SU-DHL-6 (cell line): ENCODE results near the gene RAD51AP2.

Experiments
- H2AFZ ChIP-seq: fragments of 200-600 bp; sonication (generic); 2 replicates; pipeline ENCODE4 v1.6.1; 2014; ENCODE audit warnings: low read depth, mild to moderate bottlenecking, moderate library complexity, mixed read lengths, antibody characterized with exemption, low read length; ENCODE audit not compliant: severe bottlenecking
- H3F3A ChIP-seq: fragments of 200-600 bp; shearing (Covaris generic); 2 replicates; pipeline ENCODE4 v1.6.0; 2016; ENCODE audit warnings: antibody characterized with exemption, mild to moderate bottlenecking; ENCODE audit not compliant: insufficient read depth
- H3K27ac ChIP-seq: fragments of 200-600 bp; sonication (generic); 2 replicates; pipeline ENCODE4 v1.5.1; 2016; ENCODE audit warnings: low read depth, mild to moderate bottlenecking, low read length, moderate library complexity, mixed read lengths
- H3K27me3 ChIP-seq: fragments of 200-600 bp; sonication (generic), shearing (Covaris generic); 2 replicates; pipeline ENCODE4 v1.6.0; 2014; ENCODE audit warnings: mild to moderate bottlenecking, low read length
- H3K36me3 ChIP-seq: fragments of 200-600 bp; sonication (generic); 2 replicates; pipeline ENCODE4 v1.6.1; 2014; ENCODE audit warnings: mild to moderate bottlenecking, low read length, mixed read lengths
- H3K4me2 ChIP-seq: fragments of 300-600, 200-600 bp; shearing (Covaris generic), sonication (generic); 2 replicates; pipeline ENCODE4 v1.6.0; 2014; ENCODE audit warnings: low read length, low read depth, mild to moderate bottlenecking; ENCODE audit not compliant: poor library complexity, severe bottlenecking
- H3K4me3 ChIP-seq: fragments of 200-600 bp; sonication (generic); 2 replicates; pipeline ENCODE4 v1.5.1; 2014; ENCODE audit warnings: antibody characterized with exemption, low read length, mild to moderate bottlenecking, mixed read lengths; ENCODE audit not compliant: insufficient read depth, poor library complexity, severe bottlenecking
- H3K79me2 ChIP-seq: fragments of 200-600 bp; sonication (generic); 2 replicates; pipeline ENCODE4 v1.6.1; 2014; ENCODE audit warnings: mild to moderate bottlenecking, low read length, moderate library complexity; ENCODE audit not compliant: insufficient read depth
- H3K9ac ChIP-seq: fragments of 200-600 bp; sonication (generic); 2 replicates; pipeline ENCODE4 v1.7.0; 2014; ENCODE audit warnings: mild to moderate bottlenecking, low read length
- H3K9me2 ChIP-seq: fragments of 200-600 bp; sonication (generic); replicated peaks from 2 replicates; pipeline ENCODE4 v1.6.1; 2014; ENCODE audit warnings: low read length; ENCODE audit not compliant: insufficient read depth
- H3K9me3 ChIP-seq: fragments of 200-600 bp; sonication (generic); 2 replicates; pipeline ENCODE4 v1.6.1; 2014; ENCODE audit warnings: low read length, mixed read lengths; ENCODE audit not compliant: insufficient read depth
- H4K20me1 ChIP-seq: fragments of 200-600 bp; sonication (generic); 2 replicates; pipeline ENCODE4 v1.6.1; 2014; ENCODE audit warnings: low read depth, mild to moderate bottlenecking, antibody characterized with exemption, low read length, moderate library complexity, mixed read lengths
- EZH2phosphoT487 ChIP-seq: fragments of 200-600 bp; sonication (generic), shearing (Covaris generic); conservative IDR thresholded peaks from 2 replicates; pipeline ENCODE4 v1.6.1; 2018; ENCODE audit warnings: mild to moderate bottlenecking, antibody characterized with exemption, low read length, moderate library complexity, mixed read lengths
- TF ChIP-seq, protein P1 (sequence below): fragments of 200-600 bp; sonication (generic); IDR thresholded peaks from one replicate; pipeline ENCODE4 v1.5.1; 2017; ENCODE audit warnings: antibody characterized with exemption, mild to moderate bottlenecking, low read length, moderate library complexity; ENCODE audit not compliant: insufficient read depth, poor library complexity, severe bottlenecking

RAD51AP2 gene

DNA sequence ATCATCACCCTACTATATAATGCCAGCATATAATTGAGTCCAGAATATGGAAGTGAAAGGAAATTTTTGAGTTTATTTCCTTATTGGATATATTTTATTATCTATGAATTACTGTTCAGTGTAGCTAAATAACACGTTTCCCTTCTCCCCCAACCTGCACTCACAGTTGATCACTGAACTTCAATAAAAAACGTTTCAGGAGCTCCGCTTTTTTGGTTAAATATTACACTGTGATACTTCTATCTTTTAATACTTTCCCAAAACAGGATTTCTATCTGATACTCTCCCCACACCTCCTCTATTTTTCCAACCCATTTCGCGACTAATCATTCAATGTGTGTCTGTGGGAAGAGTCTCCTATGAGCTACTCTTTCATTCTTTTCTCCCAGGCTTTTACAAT, 29.5 kb upstream of the RAD51AP2 start:
- no peak overlapping the region for H3K27ac ChIP-seq
- no peak overlapping the region for H3K4me3 ChIP-seq
- TF ChIP-seq, protein P1, sequence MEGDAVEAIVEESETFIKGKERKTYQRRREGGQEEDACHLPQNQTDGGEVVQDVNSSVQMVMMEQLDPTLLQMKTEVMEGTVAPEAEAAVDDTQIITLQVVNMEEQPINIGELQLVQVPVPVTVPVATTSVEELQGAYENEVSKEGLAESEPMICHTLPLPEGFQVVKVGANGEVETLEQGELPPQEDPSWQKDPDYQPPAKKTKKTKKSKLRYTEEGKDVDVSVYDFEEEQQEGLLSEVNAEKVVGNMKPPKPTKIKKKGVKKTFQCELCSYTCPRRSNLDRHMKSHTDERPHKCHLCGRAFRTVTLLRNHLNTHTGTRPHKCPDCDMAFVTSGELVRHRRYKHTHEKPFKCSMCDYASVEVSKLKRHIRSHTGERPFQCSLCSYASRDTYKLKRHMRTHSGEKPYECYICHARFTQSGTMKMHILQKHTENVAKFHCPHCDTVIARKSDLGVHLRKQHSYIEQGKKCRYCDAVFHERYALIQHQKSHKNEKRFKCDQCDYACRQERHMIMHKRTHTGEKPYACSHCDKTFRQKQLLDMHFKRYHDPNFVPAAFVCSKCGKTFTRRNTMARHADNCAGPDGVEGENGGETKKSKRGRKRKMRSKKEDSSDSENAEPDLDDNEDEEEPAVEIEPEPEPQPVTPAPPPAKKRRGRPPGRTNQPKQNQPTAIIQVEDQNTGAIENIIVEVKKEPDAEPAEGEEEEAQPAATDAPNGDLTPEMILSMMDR, result no peak
- TF ChIP-seq EZH2phosphoT487, result no peak
- no peak overlapping the region for H3K9ac ChIP-seq
- no peaks in the 10 kb centered on the region for H4K20me1 ChIP-seq
- H2AFZ ChIP-seq, result no peak overlapping the region
- no peaks in the 10 kb centered on the region for H3K9me2 ChIP-seq
- H3K79me2 ChIP-seq, result no peaks in the 10 kb centered on the region
- H3K9me3 ChIP-seq, result no peaks in the 10 kb centered on the region
- H3K27me3 ChIP-seq, result no peaks in the 10 kb centered on the region
- H3K4me2 ChIP-seq, result no peak overlapping the region
- H3K36me3 ChIP-seq, result no peaks in the 10 kb centered on the region
- no peaks in the 10 kb centered on the region for H3F3A ChIP-seq

- Histone ChIP-seq H3K4me2 (no peak overlapping the region), H3K36me3 (no peaks in the 10 kb centered on the region), H3K79me2 (no peaks in the 10 kb centered on the region), H2AFZ (no peak overlapping the region), H3K9ac (no peak overlapping the region), H3K4me3 (no peak overlapping the region), H3K9me2 (no peaks in the 10 kb centered on the region), H4K20me1 (no peaks in the 10 kb centered on the region), H3F3A (no peaks in the 10 kb centered on the region), H3K27me3 (no peaks in the 10 kb centered on the region), H3K9me3 (no peaks in the 10 kb centered on the region), H3K27ac (no peak overlapping the region)
- TF ChIP-seq, protein P1, result no peak
- TF ChIP-seq EZH2phosphoT487, result no peak
Measured at GRCh38 chr2:17547237-17547636, 29.0 kb upstream of the RAD51AP2 start.

DNA sequence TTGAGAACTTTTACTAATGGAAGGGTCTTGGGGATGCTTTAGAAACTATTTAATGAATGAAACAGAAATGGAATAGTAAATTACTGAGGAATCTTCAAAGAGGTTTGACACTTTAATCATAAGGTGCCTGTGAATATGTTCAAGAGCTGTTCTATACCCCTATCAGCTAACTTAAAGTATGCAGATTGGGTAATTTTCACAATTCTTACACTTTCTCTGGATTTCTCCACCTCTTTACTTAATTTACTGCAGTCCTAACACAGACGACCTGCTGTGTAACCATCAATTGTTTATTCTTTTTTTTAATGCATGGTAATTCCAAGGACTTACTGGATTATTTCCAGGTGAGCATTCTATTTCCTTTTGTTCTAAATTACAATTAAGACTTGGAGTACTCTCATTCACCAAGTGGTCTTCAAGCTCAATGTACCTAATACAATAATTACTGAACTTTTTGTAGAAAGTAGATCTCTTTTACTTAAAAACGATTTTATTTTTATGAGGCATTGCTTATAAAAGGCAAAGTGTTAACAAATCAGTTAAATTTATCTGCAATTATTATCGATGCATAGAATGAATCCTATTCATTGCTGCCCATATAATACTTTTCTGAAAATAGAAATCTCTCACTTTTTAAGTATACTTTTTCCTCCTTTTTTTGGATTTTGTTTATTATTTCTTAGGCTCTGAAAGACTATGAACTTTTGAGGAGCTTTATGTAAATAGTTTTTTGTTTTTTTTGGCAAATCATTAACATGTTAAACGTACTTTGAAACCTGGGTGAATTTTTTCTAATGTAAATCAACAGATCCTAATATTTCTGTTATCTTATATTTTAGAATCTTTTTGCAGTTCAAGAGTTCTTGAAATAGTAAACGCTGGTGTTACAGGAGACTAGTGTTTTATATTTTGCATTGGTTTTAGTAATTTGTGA, 27.7 kb upstream of the RAD51AP2 start:
- no peak overlapping the region for H3K27ac ChIP-seq
- no peaks in the 10 kb centered on the region for H3K79me2 ChIP-seq
- no peak overlapping the region for H3K9ac ChIP-seq
- H3K4me3 ChIP-seq, result no peak overlapping the region
- no peaks in the 10 kb centered on the region for H3F3A ChIP-seq
- no peaks in the 10 kb centered on the region for H3K27me3 ChIP-seq
- no peaks in the 10 kb centered on the region for H3K9me2 ChIP-seq
- no peaks in the 10 kb centered on the region for H3K36me3 ChIP-seq
- no peak overlapping the region for H2AFZ ChIP-seq
- H4K20me1 ChIP-seq, result no peaks in the 10 kb centered on the region
- no peaks in the 10 kb centered on the region for H3K9me3 ChIP-seq
- no peak for TF ChIP-seq EZH2phosphoT487
- TF ChIP-seq, protein P1, result no peak
- no peak overlapping the region for H3K4me2 ChIP-seq
